Measurements from ENCODE around the gene PAF1. TPM values are rescaled to one million over a fixed set of nuclear protein-coding genes. Genes with fewer than 3 reads are reported as not detected.

Gene PAF1
- total and polyA plus RNA-seq, 2 of the 13 experiments (the other 11 are each of a cell fraction or from before 2014, with no cell fraction given), result 30.2 to 31.1 TPM

DNA sequence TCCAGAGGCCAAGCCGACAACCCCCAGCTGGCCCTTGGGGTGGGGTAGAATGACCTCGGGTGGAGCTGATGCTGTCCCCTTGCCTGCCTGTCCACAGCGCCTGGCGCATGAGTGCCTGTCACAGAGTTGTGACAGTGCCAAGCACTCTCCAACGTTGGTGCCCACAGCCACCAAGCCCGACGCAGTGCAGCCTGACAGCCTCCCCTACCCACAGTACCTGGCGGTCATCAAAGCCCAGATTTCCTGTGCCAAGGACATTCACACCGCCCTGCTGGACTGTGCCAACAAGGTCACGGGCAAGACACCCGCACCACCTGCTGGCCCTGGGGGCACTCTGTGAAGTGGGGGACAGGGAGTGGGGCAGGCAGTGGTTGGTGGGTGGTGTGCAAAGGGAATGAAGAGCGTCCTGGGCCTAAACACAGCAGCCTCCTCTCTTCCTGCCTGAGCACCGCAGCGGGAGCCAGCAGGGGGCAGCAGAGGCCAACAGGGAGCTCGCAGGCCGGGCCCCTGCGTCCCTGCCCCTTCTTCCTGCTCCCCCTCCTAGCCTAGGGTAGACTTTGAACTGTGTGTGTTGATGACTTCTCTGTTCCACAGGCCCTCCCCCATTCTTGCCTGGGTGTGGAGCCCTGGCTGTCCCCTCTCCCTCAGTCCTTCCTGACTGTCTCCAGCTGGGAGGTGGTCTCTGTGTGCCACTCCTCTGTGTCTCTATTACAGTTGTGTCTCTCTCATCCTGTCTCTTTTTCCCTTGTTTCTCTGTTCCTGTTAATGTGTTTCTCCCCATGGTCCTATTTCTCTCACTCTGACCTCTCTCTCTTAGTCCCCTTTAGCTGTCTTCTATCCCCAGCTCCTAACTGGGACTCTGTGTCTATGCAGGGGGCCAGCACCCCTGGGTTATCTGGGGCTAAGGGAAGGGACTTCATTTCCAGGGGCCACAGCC lies 6.7 kb upstream of the PAF1 start (continued):
- no peak for TF ChIP-seq ZNF343 (CRISPR knock-in tag; IDR thresholded peaks at IDR 0.05)
- peak; percentile 78 for TF ChIP-seq KLF11 (CRISPR knock-in tag; IDR thresholded peaks at IDR 0.05)
- TF ChIP-seq ZNF547 (CRISPR knock-in tag; IDR thresholded peaks at IDR 0.05), result peak; percentile 69; the same call in 1 of the 2 replicates
- TF ChIP-seq GABPB1 (CRISPR knock-in tag; IDR thresholded peaks at IDR 0.05), result peak; percentile 81
- peak; percentile 74; the same call in 1 of the 2 replicates for TF ChIP-seq ZBTB44 (CRISPR knock-in tag; IDR thresholded peaks at IDR 0.05)
- TF ChIP-seq ZNF329 (CRISPR knock-in tag; IDR thresholded peaks at IDR 0.05; ENCODE audit: low read depth), result no peak
- TF ChIP-seq GATAD2A (CRISPR knock-in tag; IDR thresholded peaks at IDR 0.05), result peak; percentile 91
- peak; percentile 81; the same call in 1 of the 3 replicates for TF ChIP-seq MXI1 (IDR thresholded peaks at IDR 0.05; ENCODE audit: borderline replicate concordance, low read depth, low read length)
- TF ChIP-seq, protein P1, sequence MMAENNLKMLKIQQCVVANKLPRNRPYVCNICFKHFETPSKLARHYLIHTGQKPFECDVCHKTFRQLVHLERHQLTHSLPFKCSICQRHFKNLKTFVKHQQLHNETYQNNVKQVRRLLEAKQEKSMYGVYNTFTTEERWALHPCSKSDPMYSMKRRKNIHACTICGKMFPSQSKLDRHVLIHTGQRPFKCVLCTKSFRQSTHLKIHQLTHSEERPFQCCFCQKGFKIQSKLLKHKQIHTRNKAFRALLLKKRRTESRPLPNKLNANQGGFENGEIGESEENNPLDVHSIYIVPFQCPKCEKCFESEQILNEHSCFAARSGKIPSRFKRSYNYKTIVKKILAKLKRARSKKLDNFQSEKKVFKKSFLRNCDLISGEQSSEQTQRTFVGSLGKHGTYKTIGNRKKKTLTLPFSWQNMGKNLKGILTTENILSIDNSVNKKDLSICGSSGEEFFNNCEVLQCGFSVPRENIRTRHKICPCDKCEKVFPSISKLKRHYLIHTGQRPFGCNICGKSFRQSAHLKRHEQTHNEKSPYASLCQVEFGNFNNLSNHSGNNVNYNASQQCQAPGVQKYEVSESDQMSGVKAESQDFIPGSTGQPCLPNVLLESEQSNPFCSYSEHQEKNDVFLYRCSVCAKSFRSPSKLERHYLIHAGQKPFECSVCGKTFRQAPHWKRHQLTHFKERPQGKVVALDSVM (CRISPR knock-in tag; IDR thresholded peaks at IDR 0.05), result peak; percentile 60; the same call in 1 of the 2 replicates
- no peak for TF ChIP-seq AKNA (CRISPR knock-in tag; IDR thresholded peaks at IDR 0.05; ENCODE audit: borderline replicate concordance)
- no peak for TF ChIP-seq PLSCR1 (CRISPR knock-in tag; IDR thresholded peaks at IDR 0.05; ENCODE audit: borderline replicate concordance)
- peak; percentile 61; the same call in 1 of the 2 replicates for TF ChIP-seq HDAC1 (CRISPR knock-in tag; IDR thresholded peaks at IDR 0.05)
- no peak for TF ChIP-seq FIP1L1 (IDR thresholded peaks at IDR 0.05; ENCODE audit: borderline replicate concordance, insufficient read depth, low read depth, low read length)
- peak; percentile 66; the same call in 1 of the 2 replicates for TF ChIP-seq ZNF230 (CRISPR knock-in tag; IDR thresholded peaks at IDR 0.05)
- TF ChIP-seq ZNF282 (IDR thresholded peaks at IDR 0.05; ENCODE audit: partially characterized antibody), result no peak

All from HepG2 (cell line).